Renal cortex interstitium (tissue), 11 donors: ENCODE measurements around the gene ASCL5. TPM values are rescaled to one million over a fixed set of nuclear protein-coding genes. Genes with fewer than 3 reads are reported as not detected.

Source experiments
- DNase-seq, 11 donors: peaks; one replicate each; pipeline ENCODE4 v3.0.0-alpha.2; 2013; ENCODE audit warnings: low read depth in 9 of 11, low spot score in 4 of 11; ENCODE audit errors: extremely low read depth in 1 of 11
- polyA plus RNA-seq, 3 donors: library from polyadenylated mRNA; unstranded; fragments of 120-200 nt; gene quantifications; one replicate each; pipeline ENCODE4 v1.2.1, GENCODE V29; 2013; ENCODE audit not compliant: insufficient read length in 3 of 3

ASCL5 gene
- polyA plus RNA-seq, 3 donors, result 0.12 to 0.40 (median 0.15) TPM

DNA sequence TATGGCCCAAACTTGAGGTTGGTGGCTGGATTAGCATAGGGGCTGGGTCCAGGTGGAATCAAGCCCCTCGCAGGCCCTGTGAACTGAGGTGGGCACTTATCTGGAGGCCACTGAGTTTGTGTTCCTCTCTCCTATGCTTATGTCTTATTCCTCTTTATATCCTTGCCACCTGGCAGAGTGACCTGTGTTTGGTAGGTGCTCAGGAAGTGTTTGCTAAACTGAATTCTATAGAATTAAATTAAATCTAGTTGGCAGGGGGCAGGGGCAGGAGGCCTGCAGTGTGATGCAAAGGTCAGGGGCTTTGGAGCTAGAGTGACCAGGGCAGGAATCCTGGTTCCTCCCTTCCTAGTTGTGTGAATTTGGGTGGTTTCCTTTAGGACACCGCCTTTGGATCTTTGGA is 28.4 kb upstream of the ASCL5 start:
- no peak for DNase-seq

GRCh38 chr1:201154389-201155165 is 27.6 kb upstream of the ASCL5 start, which contains the start of gene TMEM9:
TSS of gene TMEM9 (minus strand) at chr1:201154474. CDS start at chr1:201153923, 551 bp downstream.
- DNase-seq, result peak; percentile 95 to 99 (median 98)

GRCh38 chr1:201153474-201154388 is 26.7 kb upstream of the ASCL5 start:
- peak in 4 of 11 donors; percentile 15 to 51 (median 46) for DNase-seq

- peak in 2 of 11 donors; percentile 12 to 42 for DNase-seq
Observed at GRCh38 chr1:201149400-201149799, 22.4 kb upstream of the ASCL5 start.

- DNase-seq, result no peak
Observed at GRCh38 chr1:201147396-201148015, 20.5 kb upstream of the ASCL5 start.

DNA sequence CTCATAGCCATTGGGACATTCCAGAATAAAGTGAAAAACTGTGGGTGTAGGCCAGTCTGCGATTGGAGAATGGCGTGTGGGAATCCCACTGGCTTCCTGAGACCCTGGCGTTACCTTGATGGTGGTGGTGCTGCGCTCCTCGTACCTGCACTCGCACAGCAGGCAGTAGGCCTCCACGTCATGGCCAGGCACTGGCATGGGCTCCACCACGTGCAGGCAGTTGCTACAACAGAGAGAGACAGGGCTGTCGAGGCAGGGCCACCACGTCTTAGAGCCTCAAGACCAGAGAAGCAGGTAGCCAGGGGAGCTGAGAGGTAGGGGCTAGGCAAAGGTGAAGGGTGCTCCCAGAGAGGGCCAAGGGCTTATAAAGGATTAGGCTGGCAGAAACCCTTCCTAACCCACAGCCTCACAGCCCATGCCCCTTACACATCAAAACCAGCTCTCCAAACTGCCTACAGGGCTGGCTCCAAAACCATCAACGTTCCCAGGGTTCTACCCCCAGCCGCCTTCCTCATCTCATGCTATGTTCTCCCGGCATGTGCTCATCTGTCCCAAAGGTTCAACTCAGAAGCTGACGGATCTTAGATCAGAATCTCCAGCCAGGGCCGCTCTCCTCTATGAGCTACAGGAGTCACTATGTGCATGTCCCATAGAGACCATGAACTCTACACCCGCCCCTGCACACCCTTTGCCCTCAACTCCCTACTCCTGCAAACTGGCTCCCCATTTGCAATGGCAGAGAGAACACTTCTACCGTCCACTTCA is 19.8 kb upstream of the ASCL5 start:
- no peak for DNase-seq

DNA sequence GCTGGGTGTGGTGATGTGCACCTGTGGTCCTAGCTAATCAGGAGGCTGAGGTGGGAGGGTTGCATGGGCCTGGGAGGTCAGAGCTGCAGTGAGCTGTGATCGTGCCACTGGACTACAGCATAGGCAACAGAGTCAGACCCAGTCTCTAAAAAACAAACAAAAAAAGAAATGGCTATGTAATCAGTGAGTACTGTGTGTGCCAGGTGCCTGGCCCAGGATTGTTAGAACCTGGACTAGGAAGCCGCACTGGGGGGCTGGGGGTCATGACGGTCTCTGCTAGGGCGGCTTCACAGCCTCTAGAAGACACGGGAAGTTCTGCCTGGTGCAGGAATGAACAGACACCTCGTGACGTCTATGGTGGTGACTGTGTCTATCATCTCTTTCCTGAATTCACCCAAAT is 18.8 kb upstream of the ASCL5 start:
- no peak for DNase-seq

- DNase-seq, result no peak
Observed at GRCh38 chr1:201145132-201145531, 18.1 kb upstream of the ASCL5 start.

- no peak for DNase-seq
Observed at GRCh38 chr1:201144701-201145100, 17.7 kb upstream of the ASCL5 start.

- DNase-seq, result no peak
Observed at GRCh38 chr1:201143726-201144635, 17.0 kb upstream of the ASCL5 start.

- no peak for DNase-seq
Observed at GRCh38 chr1:201142849-201143725, 16.1 kb upstream of the ASCL5 start.

DNA sequence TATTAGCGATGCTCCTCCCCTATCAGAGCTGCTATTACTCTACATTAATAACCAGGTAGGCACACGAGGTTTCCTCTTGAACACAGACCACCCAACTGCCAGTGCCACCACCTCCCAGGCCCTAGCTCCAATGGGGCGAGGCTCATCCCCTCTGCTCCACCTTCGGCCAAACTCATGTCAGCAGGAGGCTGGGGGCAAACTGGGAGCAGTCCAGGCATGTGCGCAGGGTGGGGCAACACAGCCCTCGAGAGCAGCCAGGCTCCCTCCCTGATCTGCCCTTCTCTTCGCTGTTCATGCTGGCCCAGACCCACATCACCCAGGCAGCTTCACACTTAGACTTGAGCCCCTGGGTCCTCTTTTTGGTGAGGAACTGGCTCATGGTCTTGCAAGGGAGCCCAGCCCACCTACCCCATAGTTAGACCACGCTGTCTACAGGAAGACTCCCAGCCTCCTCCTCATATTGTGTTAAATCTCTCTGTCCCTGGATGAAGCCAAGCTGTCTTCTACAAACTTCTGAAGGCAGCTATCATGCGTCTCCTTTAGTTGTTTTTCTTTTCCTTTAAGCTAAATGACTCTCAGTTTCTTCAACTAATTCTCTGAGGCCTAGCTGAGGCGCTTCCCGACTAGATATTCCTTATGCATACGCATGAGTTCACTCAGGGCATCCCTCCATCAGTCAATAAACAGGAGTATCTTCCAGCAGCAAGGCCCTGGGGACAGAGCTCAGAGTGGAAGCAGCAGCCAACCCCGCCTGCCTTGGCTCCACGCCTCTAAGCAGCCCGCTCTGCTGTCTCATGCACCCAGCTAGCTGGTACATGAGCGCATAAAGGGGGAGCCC is 15.2 kb upstream of the ASCL5 start:
- DNase-seq, result no peak

DNA sequence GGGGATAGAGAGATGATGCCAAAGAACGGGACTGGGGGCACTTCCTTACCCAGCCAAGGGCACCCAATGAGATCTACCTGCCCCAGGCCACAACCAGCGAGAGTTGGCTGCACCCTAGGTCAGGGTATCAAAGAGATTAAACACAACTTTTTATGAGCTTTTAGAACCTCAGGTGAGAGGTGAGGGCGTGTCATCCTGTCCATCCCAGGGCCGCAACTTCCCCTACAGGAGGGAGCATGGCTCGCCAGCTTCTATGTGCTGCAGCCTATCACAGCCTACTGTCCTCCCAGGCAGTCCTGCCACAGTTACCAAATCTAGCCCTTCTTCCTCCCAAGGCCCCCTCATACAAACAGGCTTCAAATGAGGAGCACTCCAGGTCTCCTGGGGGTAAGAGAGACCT is 14.4 kb upstream of the ASCL5 start:
- no peak for DNase-seq

- no peak for DNase-seq
Observed at GRCh38 chr1:201140941-201141260, 13.9 kb upstream of the ASCL5 start.

DNA sequence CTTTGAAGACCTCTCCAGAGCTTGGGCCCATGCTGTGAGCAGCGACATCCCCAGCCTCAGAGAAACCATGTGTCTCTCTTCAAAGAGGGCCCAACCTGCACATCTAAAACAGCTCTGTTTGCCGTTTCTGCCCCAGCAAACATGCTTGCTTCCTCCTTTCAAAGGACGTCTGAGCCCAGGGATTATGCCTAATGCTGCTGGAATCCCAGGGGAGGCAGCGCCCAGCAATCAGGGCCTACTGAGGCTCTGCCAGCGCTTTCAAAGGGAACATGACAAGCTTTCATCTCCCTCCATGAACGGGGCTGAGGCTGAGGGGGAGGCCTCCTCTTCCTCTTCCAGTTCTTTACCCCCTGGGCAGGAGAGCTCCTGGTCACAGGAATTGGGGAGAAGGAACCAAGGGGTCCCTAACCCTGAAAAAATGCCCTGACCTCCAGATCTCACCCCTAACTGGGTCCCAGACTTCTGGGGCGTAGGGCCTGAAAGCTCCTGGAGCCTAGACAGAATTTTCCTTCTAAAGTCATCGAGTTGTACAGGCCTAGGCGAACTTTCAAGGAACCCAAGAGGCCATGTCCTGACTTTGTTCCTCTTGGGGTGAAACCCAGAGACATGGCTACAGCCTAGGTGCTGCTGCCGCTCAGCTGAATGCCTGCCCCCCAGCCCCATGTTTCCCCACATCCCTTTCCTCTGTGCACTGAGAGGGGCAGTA is 13.4 kb upstream of the ASCL5 start:
- no peak for DNase-seq

GRCh38 chr1:201139756-201140155 is 12.8 kb upstream of the ASCL5 start:
- no peak for DNase-seq
